ENCODE measurements around the gene LYL1. TPM values are rescaled to one million over a fixed set of nuclear protein-coding genes. Genes with fewer than 3 reads are reported as not detected.

The LYL1 gene
- total and polyA plus RNA-seq, 9 of the 15 experiments (the other 6 are each of a cell fraction or from before 2014, with no cell fraction given): 1.3 to 266 (median 34.0) TPM

DNA sequence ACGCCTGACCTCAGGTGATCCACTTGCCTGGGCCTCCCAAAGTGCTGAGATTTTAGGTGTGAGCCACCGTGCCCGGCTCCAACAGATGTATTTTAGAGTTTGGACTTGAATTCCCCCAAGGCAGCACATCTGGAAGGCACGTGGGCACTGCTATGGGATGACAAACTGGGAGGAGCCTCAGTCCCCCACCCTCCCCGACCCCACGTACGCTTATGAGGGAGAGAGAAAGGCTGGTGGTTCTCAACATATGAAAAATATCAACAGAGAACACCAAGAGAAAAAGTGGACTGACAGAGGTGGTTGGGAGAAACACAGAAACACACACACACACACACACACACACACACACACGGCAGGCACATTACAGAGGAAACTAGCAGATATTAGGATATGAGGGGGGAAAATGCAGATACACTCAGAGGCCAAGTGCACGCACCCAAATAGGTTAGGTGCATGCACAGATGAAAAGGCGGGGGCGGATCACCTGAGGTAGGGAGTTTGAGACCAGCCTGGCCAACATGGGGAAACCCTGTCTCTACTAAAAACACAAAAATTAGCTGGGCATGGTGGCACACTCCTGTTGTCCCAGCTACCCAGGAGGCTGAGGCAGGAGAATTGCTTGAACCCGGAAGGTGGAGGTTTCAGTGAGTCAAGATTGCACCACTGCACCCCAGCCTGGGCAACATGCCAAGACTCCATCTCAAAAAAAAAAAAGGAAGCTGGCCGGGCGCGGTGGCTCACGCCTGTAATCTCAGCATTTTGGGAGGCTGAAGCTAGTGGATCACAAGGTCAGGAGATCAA lies 44.3 kb upstream of the LYL1 start (continued):
- 0 out of 4 replicates have a peak, but pooled peaks of 1 of the 2 experiments have one; percentile 9 for TF ChIP-seq NRF1 (conservative IDR thresholded peaks at IDR 0.05 in 1 of 2, IDR thresholded peaks at IDR 0.05 in 1 of 2)
- no peak for TF ChIP-seq POLR2H (tag; IDR thresholded peaks at IDR 0.05; ENCODE audit: low read depth)
- TF ChIP-seq IRF9 (tag; IDR thresholded peaks at IDR 0.05): peak; percentile 55; the same call in 1 of the 2 replicates
- TF ChIP-seq PHB2 (IDR thresholded peaks at IDR 0.05; ENCODE audit: low read depth): no peak
- TF ChIP-seq TAF9B (IDR thresholded peaks at IDR 0.05; ENCODE audit: partially characterized antibody): no peak
- peak in 1 of 2 experiments; percentile 74; a peak in 1 of 4 replicates for TF ChIP-seq TRIM24 (IDR thresholded peaks at IDR 0.05)
- peak; percentile 34; the same call in 1 of the 2 replicates for TF ChIP-seq JUND (IDR thresholded peaks at IDR 0.05; ENCODE audit: borderline replicate concordance, low read depth, low read length)
- TF ChIP-seq JUND (tag; IDR thresholded peaks at IDR 0.05; ENCODE audit: borderline replicate concordance, low read depth, low read length): no peak
- no peak for TF ChIP-seq ZNF217 (CRISPR knock-in tag; IDR thresholded peaks at IDR 0.05)
- TF ChIP-seq CC2D1A (IDR thresholded peaks at IDR 0.05): peak; percentile 73; the same call in 1 of the 2 replicates
- no peak for TF ChIP-seq RFX1 (IDR thresholded peaks at IDR 0.05)
- no peak for TF ChIP-seq DIDO1 (tag; IDR thresholded peaks at IDR 0.05; ENCODE audit: low read depth)
- TF ChIP-seq GTF2F1 (IDR thresholded peaks at IDR 0.05; ENCODE audit: low read depth, low read length): no peak
- TF ChIP-seq, protein P1, sequence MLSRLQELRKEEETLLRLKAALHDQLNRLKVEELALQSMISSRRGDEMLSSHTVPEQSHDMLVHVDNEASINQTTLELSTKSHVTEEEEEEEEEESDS (CRISPR knock-in tag; IDR thresholded peaks at IDR 0.05): no peak
- TF ChIP-seq BCOR (IDR thresholded peaks at IDR 0.05): peak; percentile 80; the same call in 1 of the 2 replicates
- TF ChIP-seq EZH2 (IDR thresholded peaks at IDR 0.05; ENCODE audit: borderline replicate concordance, low read depth, low read length): no peak
- peak; percentile 78 for TF ChIP-seq ZNF766 (CRISPR knock-in tag; conservative IDR thresholded peaks at IDR 0.05)
- no peak for TF ChIP-seq TCF7 (IDR thresholded peaks at IDR 0.05; ENCODE audit: borderline replicate concordance)
- TF ChIP-seq RBBP5 (IDR thresholded peaks at IDR 0.05; ENCODE audit: borderline replicate concordance, insufficient read depth, low read length, poor library complexity, severe bottlenecking): no peak
- TF ChIP-seq SMAD1 (IDR thresholded peaks at IDR 0.05; ENCODE audit: low read depth, low read length, partially characterized antibody): no peak
- TF ChIP-seq, protein P2, sequence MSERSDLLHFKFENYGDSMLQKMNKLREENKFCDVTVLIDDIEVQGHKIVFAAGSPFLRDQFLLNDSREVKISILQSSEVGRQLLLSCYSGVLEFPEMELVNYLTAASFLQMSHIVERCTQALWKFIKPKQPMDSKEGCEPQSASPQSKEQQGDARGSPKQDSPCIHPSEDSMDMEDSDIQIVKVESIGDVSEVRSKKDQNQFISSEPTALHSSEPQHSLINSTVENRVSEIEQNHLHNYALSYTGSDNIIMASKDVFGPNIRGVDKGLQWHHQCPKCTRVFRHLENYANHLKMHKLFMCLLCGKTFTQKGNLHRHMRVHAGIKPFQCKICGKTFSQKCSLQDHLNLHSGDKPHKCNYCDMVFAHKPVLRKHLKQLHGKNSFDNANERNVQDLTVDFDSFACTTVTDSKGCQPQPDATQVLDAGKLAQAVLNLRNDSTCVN (CRISPR knock-in tag; IDR thresholded peaks at IDR 0.05): peak; percentile 50; the same call in 1 of the 2 replicates
- peak; percentile 76; the same call in 1 of the 2 replicates for TF ChIP-seq HDAC2 (IDR thresholded peaks at IDR 0.05)
- no peak for TF ChIP-seq NELFE (IDR thresholded peaks at IDR 0.05; ENCODE audit: insufficient read depth, insufficient read length)
- no peak for TF ChIP-seq WHSC1 (IDR thresholded peaks at IDR 0.05; ENCODE audit: low read length)
- TF ChIP-seq, protein P3, sequence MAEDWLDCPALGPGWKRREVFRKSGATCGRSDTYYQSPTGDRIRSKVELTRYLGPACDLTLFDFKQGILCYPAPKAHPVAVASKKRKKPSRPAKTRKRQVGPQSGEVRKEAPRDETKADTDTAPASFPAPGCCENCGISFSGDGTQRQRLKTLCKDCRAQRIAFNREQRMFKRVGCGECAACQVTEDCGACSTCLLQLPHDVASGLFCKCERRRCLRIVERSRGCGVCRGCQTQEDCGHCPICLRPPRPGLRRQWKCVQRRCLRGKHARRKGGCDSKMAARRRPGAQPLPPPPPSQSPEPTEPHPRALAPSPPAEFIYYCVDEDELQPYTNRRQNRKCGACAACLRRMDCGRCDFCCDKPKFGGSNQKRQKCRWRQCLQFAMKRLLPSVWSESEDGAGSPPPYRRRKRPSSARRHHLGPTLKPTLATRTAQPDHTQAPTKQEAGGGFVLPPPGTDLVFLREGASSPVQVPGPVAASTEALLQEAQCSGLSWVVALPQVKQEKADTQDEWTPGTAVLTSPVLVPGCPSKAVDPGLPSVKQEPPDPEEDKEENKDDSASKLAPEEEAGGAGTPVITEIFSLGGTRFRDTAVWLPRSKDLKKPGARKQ (CRISPR knock-in tag; IDR thresholded peaks at IDR 0.05): no peak
- TF ChIP-seq HDAC3 (IDR thresholded peaks at IDR 0.05; ENCODE audit: borderline replicate concordance, partially characterized antibody): no peak

Measured in K562 (cell line).